Measurements from ENCODE around the gene RCAN3.

RCAN3 gene

GRCh38 chr1:24502065-24502708 is 449 bp upstream of the RCAN3 start (continued):
- TF ChIP-seq ZBTB17 (tag by site-specific recombination; IDR thresholded peaks at IDR 0.05) (peak; percentile 63; the same call in 1 of the 2 replicates), ZNF140 (tag by site-specific recombination; IDR thresholded peaks at IDR 0.05) (no peak), ZNF133 (tag by site-specific recombination; IDR thresholded peaks at IDR 0.05) (no peak), ZNF585B (tag by site-specific recombination; IDR thresholded peaks at IDR 0.05) (no peak), WT1 (tag by site-specific recombination; IDR thresholded peaks at IDR 0.05) (peak; percentile 76), ZNF670 (tag by site-specific recombination; IDR thresholded peaks at IDR 0.05; ENCODE audit: low read depth) (no peak), HOXA7 (CRISPR knock-in tag; IDR thresholded peaks at IDR 0.05; ENCODE audit: borderline replicate concordance) (no peak), ZNF623 (tag by site-specific recombination; IDR thresholded peaks at IDR 0.05) (no peak), ZSCAN23 (tag by site-specific recombination; IDR thresholded peaks at IDR 0.05) (no peak), ZNF677 (tag by site-specific recombination; IDR thresholded peaks at IDR 0.05) (no peak), ZNF366 (tag by site-specific recombination; conservative IDR thresholded peaks at IDR 0.05) (peak; percentile 61), ZNF341 (tag by site-specific recombination; IDR thresholded peaks at IDR 0.05; ENCODE audit: low read depth) (peak; percentile 91), ZEB2 (tag by site-specific recombination; IDR thresholded peaks at IDR 0.05) (peak; percentile 80; the same call in 1 of the 2 replicates), ZNF626 (tag by site-specific recombination; IDR thresholded peaks at IDR 0.05) (no peak), ZNF354C (tag by site-specific recombination; IDR thresholded peaks at IDR 0.05; ENCODE audit: borderline replicate concordance, low read depth) (no peak), ZNF48 (tag by site-specific recombination; IDR thresholded peaks at IDR 0.05) (no peak), ZNF311 (tag by site-specific recombination; IDR thresholded peaks at IDR 0.05; ENCODE audit: borderline replicate concordance) (no peak), ZNF560 (tag by site-specific recombination; IDR thresholded peaks at IDR 0.05; ENCODE audit: borderline replicate concordance) (no peak), YY2 (tag by site-specific recombination; IDR thresholded peaks at IDR 0.05) (no peak), ZSCAN30 (tag by site-specific recombination; IDR thresholded peaks at IDR 0.05) (no peak), ZNF660 (tag by site-specific recombination; IDR thresholded peaks at IDR 0.05) (no peak), RBAK (tag by site-specific recombination; IDR thresholded peaks at IDR 0.05) (no peak), ZNF37A (tag by site-specific recombination; IDR thresholded peaks at IDR 0.05) (no peak), ZNF292 (tag by site-specific recombination; IDR thresholded peaks at IDR 0.05; ENCODE audit: borderline replicate concordance, low read depth) (no peak), ZBTB20 (tag by site-specific recombination; IDR thresholded peaks at IDR 0.05) (peak; percentile 50; the same call in 1 of the 2 replicates), ZNF777 (tag by site-specific recombination; IDR thresholded peaks at IDR 0.05; ENCODE audit: borderline replicate concordance) (no peak), PATZ1 (tag by site-specific recombination; IDR thresholded peaks at IDR 0.05) (peak; percentile 48; the same call in 1 of the 2 replicates), ZNF155 (tag by site-specific recombination; IDR thresholded peaks at IDR 0.05) (no peak)
- TF ChIP-seq, protein P1, sequence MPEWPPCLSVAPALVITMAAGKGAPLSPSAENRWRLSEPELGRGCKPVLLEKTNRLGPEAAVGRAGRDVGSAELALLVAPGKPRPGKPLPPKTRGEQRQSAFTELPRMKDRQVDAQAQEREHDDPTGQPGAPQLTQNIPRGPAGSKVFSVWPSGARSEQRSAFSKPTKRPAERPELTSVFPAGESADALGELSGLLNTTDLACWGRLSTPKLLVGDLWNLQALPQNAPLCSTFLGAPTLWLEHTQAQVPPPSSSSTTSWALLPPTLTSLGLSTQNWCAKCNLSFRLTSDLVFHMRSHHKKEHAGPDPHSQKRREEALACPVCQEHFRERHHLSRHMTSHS (tag by site-specific recombination; IDR thresholded peaks at IDR 0.05), result no peak
- TF ChIP-seq, protein P2, sequence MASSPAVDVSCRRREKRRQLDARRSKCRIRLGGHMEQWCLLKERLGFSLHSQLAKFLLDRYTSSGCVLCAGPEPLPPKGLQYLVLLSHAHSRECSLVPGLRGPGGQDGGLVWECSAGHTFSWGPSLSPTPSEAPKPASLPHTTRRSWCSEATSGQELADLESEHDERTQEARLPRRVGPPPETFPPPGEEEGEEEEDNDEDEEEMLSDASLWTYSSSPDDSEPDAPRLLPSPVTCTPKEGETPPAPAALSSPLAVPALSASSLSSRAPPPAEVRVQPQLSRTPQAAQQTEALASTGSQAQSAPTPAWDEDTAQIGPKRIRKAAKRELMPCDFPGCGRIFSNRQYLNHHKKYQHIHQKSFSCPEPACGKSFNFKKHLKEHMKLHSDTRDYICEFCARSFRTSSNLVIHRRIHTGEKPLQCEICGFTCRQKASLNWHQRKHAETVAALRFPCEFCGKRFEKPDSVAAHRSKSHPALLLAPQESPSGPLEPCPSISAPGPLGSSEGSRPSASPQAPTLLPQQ (tag by site-specific recombination; IDR thresholded peaks at IDR 0.05), result no peak
- TF ChIP-seq, protein P3, sequence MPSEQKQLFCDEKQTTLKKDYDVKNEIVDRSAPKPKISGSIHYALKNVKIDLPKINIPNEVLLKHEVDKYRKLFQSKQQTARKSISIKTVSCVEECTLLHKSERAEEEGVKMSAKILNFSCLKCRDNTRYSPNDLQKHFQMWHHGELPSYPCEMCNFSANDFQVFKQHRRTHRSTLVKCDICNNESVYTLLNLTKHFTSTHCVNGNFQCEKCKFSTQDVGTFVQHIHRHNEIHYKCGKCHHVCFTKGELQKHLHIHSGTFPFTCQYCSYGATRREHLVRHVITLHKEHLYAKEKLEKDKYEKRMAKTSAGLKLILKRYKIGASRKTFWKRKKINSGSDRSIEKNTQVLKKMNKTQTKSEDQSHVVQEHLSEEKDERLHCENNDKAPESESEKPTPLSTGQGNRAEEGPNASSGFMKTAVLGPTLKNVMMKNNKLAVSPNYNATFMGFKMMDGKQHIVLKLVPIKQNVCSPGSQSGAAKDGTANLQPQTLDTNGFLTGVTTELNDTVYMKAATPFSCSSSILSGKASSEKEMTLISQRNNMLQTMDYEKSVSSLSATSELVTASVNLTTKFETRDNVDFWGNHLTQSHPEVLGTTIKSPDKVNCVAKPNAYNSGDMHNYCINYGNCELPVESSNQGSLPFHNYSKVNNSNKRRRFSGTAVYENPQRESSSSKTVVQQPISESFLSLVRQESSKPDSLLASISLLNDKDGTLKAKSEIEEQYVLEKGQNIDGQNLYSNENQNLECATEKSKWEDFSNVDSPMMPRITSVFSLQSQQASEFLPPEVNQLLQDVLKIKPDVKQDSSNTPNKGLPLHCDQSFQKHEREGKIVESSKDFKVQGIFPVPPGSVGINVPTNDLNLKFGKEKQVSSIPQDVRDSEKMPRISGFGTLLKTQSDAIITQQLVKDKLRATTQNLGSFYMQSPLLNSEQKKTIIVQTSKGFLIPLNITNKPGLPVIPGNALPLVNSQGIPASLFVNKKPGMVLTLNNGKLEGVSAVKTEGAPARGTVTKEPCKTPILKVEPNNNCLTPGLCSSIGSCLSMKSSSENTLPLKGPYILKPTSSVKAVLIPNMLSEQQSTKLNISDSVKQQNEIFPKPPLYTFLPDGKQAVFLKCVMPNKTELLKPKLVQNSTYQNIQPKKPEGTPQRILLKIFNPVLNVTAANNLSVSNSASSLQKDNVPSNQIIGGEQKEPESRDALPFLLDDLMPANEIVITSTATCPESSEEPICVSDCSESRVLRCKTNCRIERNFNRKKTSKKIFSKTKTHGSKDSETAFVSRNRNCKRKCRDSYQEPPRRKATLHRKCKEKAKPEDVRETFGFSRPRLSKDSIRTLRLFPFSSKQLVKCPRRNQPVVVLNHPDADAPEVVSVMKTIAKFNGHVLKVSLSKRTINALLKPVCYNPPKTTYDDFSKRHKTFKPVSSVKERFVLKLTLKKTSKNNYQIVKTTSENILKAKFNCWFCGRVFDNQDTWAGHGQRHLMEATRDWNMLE (tag by site-specific recombination; conservative IDR thresholded peaks at IDR 0.05; ENCODE audit: low read depth), result no peak

Measured in HEK293 (cell line).